GM21367 (cell line): Measurements from ENCODE around the gene SULT6B1.
A peak's percentile ranks its signal among the peaks of the same experiment; 100 is the strongest.
"Not testable (repeated sequence)": the region's sequence is repeated elsewhere in the genome, so short reads cannot be mapped to it uniquely, and the experiment has no call there.

Experiments used
- ATAC-seq: cut with Tn5 transposase; IDR thresholded peaks from one replicate; pipeline ENCODE4 v1.9.1; 2021; ENCODE audit not compliant: unreplicated experiment

The SULT6B1 gene, protein sequence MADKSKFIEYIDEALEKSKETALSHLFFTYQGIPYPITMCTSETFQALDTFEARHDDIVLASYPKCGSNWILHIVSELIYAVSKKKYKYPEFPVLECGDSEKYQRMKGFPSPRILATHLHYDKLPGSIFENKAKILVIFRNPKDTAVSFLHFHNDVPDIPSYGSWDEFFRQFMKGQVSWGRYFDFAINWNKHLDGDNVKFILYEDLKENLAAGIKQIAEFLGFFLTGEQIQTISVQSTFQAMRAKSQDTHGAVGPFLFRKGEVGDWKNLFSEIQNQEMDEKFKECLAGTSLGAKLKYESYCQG

DNA sequence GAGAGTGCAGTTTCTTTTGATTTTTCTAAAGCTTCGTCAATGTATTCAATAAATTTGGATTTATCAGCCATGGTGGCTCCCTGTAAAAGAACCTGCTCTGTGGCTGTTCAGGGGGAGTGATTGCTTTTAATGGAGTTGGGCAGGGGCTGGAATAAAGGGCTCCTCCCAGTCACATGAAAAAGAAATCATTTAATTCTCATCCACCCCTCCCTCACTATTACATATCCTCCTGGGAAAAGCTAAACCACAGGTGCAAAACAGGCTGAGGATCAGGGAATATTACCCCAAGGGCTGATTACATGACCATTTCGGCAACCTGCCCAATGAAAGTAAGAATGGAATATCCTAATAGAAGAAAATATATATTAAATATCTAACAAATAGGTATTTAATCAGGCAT, at the start of gene SULT6B1:
Gene SULT6B1 (minus strand): TSS at position 101 of the 400 bp plus-strand sequence. CDS start 30 bp downstream, at position 71.
- no peak for ATAC-seq

DNA sequence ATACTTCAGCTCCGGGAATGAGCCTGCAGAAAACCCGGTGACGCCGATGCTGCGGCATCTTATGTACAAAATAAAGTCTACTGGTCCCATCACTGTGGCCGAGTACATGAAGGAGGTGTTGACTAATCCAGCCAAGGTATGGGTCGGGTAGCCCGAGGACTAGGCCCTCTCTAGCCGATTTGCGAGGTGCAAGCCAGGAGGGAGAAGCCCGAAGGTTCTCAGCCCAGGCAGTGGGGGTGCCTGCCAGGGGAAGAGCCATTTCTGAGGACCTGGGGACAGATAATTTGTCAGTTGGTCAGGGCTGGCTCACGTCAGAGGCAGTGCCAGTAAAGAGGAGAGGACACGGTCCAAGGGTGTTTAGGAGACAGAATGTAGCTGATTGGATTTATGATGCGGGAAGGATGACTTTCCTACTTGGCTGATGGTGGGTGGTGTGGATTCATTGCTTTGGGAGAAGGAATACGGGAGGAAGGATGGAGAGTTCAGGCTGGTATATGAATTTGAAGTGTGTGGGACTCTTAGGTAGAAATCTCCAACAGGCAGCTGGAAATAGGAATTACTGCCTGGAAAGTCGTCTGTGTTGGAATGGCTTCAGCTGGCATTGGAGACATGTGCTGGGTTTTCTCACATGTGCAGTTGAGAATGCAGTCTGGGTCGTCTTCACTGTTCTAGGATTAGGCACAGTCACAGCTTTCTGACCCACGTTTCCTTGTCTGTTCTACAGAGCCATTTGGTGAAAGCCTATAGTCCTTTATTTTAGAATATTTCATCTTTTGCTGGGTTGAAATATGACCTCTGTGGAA, 43.9 kb upstream of the SULT6B1 start:
- ATAC-seq: no peak

DNA sequence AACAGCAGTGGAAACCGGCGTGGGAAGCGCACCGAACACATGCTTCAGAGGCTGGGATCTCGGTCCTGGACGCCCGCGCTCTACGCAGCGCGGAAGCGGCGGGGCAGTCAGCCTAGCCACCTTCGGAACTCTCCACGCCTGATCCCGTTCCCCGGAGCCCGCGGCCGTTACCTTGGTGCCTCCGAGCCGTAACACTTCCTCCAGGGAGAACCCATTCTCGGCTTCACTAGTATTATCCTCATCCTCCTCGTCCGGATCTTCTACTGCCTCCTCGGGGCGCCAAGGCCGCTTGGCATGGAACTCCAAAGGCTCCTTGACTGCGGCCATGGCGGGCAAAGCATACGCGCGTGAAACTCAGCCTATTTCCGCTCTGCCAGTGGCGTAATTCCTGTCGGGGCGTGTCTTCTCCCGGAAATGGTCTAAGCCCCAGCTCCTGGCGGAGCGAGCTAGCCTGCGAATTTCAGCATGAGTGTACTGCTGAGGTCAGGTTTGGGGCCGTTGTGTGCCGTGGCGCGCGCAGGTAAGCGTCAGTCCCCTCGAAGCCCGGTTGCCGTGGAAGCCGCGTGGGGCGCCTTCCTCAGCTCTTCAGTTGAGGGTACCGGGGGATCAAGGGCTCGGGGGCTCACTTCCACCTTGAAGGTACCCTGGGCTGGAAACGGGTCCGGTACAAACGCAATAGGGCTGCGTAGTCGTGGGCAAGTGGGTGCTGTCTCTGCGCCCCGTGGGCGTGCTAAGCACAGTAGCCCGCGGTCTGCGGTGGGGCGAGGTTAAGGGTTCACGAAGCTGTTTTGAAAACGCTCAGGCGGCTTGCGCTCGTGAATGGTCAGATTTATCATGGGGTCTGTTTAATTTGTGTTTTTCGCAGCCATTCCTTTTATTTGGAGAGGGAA, 43.0 kb upstream of the SULT6B1 start, which contains the start of the genes CEBPZ and NDUFAF7:
Gene CEBPZ (minus strand): TSS at position 356 of the 890 bp plus-strand sequence. CDS start 29 bp downstream, at position 327.
Gene NDUFAF7 (plus strand): TSS at position 418 of the 890 bp plus-strand sequence. CDS start 48 bp downstream, at position 466.
- peak; percentile 92 for ATAC-seq

DNA sequence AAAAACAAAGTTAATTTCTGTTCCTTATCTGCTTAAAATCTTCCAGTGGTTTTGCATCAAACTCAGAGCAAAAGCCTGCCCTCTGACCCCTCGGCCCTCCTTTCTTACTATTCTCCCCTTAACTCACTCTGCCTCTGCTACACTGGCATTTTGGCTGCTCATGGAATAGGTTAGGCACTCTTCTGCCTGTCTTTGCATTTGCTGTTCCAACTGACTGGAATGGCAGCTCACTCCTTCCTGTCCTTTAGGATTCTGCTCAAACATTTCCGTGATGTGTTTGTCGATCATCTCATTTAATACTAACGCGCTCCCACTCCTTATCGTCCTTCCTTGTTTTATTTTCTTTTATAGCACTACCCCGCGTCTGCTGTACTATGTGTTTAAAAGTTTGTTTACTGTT, 42.1 kb upstream of the SULT6B1 start:
- ATAC-seq: no peak

DNA sequence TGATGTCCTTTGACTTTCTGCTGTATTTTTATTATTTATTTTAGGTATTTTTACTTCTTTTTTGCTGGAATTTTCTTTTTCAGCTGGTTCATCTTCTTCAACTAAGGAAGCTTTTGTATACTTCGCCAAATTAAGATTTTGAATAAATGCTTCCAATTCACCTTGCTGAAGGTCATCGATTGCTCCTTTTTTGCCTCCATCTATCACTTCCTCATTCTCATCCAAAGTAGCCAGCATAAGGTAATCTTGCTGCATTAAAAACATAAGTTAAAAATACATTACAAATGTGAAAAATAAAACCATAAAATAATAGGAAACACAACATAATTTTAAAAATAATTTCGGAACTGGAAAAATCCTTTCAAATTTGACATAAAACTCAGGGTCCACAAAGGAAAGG, 40.3 kb upstream of the SULT6B1 start:
- no peak for ATAC-seq

DNA sequence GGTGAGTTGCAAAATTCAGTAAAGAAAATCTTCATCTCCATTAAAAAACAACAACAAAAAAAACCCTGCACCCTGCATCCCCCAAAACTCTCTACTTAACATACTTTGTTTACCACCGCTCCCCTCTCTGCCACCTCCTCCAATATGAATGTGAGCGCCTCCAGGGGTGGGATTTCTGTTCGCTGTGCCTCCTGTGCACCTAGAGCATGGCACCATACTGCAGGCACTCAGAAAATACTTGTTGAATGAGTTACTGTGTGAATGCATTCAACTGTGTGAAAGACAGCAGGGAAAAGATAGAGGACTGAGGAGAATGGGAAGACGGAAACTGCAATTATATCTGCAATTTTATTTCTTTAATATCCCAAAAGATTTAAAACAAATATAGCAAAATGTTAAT, 38.4 kb upstream of the SULT6B1 start:
- no peak for ATAC-seq

DNA sequence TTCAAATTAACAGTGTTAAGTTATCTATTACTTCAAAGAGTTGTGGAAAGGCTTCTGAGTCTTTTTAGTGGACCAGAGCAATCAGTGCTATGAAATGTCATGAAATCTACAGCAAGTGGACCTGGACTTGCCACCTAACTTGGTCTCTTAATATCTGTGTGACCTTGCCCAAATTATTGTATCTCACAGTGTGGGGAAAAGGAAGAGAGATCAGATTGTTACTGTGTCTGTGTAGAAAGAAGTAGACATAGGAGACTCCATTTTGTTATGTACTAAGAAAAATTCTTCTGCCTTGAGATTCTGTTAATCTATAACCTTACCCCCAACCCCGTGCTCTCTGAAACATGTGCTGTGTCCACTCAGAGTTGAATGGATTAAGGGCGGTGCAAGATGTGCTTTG, 36.7 kb upstream of the SULT6B1 start:
- ATAC-seq: not testable (repeated sequence)

DNA sequence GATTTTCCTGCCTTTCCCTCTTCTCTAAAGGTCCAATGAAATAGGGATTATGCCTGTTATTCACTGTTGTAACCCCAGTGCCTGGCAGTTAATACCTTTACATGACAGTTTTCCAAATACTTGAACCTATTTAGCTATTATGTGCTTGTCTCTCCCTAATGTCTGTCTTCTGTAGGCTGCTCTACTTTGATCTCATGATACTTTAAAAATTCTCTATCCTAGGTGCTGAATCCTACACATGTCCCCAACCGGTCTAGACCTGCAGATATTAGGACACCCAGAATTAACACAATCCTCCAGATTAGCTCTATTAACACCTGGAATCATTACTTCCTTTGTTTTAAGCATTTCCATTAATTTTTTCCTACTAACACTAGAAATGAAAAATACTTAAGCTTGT, 35.6 kb upstream of the SULT6B1 start:
- ATAC-seq: no peak

DNA sequence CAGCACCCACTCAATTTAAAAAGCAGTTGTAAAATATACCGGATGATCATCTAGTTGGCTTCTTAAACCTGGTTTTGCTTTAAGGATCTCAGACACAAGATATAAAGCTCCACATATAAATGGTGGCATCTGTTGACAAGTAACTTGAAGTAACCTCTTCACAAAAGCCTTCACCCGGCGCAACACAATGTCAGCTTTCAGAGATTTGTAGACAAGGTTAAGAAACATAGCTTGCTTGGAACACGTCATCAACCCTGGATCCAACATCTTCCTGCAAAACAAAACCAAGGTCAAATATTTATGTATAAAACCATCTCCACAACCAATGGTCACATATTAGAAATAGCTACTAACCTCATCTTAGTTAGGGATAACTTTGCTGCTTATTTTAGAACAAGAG, 34.7 kb upstream of the SULT6B1 start:
- no peak for ATAC-seq

DNA sequence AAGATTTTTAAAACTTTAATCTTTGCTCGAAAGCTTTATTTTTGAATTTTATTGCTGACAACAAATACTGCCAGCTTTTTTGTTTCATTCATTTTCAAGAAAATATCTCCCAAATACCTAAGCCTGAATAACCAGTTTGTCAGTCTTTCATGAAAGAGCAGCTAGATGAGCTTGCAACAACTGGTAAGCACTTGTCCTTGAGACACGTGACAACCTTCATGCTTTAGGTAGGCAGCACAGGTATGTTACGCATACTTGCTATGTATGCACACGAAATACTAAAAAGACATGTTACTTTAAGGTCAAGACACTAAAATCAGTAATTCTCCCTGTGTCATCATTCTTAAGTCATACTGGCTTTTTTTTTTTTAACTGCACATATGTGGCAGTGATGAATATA, 30.6 kb upstream of the SULT6B1 start:
- no peak for ATAC-seq

DNA sequence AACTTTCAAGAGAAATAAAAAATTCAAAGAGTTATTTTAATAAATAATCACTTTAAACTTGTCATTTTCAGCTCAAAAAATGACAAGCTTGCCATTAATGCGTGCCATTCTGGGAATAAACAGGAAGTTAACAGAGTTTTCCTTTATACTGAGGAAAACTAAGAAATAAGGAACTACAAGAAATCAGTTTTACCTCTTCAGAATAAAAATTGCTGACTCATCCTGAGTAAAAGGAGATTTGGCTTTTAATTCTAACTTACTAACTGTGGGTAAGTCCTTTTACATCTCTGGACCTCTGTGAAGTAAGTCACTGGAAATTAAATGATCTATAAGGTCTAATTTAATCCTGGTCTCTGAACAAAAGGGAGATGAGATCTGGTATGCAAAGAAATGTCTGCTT, 26.8 kb upstream of the SULT6B1 start:
- no peak for ATAC-seq

DNA sequence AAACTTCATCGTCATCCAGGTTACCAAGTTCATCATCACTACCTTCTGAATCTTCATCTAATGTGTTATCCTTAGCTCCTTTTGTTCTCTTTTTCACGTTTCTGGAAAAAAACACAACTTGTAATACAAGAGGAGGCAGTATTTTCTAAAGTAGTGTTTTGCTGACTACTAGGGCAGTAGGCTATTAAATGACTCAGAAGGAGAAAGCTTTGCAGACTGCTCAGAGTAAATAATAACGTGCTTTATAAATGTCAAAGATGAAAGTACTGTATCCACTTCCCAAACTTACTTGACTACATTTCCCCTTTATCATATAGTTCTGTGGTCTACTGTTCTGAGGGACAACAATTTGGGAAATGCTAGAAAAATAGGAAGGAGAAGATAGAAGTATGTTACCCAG, 23.5 kb upstream of the SULT6B1 start:
- no peak for ATAC-seq

DNA sequence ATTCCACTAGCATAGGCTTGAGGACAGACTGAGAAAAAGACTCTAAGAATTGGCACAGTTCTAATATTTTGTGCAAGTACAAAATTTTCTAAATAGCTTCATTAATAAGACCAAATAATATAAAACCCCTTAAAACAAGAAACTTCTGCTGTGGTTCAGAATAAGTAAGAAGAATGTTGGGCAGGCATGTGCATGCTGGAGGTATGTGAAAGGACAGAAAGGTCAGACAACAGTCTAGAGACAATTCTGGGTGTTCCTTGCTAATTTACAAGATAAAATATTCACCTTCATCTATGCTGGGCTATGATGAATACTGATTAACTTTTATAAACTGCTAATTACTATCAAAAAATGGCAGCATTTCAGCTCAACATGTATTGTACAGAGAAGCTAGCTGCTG, 22.7 kb upstream of the SULT6B1 start:
- ATAC-seq: no peak

DNA sequence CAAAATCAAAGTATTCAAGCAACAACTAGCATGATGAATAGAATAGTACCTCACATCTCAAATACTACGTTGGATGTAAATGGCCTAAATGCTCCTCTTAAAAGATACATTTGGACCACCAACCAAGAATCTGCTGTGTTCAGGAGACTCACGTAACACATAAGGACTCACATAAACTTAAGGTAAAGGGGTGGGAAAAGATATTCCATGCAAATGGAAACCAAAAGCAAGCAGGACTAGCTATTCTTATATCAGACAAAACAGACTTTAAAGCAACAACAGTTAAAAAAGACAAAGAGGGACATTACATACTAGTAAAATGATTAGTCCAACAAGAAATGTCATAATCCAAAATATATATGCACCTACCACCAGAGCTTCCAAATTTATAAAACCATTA, 18.3 kb upstream of the SULT6B1 start:
- ATAC-seq: not testable (repeated sequence)

DNA sequence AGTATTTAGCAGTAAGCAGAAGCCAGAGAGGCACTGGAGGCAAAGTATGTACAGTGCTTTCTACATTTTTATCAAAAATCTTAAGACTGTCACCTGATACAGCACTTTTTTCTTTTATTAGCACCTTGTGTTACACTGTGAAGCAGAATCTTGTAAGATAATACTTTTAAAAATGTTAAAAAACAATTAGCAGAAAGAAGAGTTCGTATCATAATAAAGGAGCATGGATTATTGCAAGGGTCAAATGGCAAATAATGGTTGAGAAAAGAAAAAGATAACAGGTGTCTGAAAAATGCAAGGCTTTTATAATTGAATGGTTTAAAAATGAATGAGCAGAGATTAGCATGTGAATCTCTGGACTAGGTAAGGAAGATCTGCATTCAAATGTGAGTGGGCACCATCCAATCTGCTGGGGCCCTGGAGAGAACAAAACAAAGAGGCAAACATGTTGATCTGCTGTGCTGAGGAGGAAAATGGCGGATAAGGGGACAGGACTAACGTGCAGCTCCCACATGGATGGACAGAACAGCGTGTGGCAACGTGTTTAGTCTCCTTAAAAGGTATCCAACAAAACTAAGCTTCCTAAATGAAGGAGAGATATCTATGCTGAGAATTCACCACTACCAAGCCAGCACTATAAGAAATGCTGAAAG, 17.3 kb upstream of the SULT6B1 start:
- ATAC-seq: no peak

DNA sequence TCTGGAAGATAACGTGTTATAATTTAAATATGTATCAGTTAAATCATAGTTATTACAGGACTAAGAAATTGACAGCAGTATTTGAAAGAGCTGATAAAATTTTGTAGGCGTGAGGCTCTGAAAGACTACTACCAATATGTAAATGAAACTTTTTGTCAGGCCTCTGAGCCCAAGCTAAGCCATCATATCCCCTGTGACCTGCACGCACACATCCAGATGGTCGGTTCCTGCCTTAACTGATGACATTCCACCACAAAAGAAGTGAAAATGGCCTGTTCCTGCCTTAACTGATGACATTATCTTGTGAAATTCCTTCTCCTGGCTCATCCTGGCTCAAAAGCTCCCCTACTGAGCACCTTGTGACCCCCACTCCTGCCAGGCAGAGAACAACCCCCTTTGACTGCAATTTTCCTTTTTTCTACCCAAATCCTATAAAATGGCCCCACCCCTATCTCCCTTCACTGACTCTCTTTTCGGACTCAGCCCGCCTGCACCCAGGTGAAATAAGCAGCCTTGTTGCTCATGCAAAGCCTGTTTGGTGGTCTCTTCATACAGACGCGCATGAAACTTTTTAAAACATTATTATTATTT, 16.7 kb upstream of the SULT6B1 start:
- not testable (repeated sequence) for ATAC-seq

DNA sequence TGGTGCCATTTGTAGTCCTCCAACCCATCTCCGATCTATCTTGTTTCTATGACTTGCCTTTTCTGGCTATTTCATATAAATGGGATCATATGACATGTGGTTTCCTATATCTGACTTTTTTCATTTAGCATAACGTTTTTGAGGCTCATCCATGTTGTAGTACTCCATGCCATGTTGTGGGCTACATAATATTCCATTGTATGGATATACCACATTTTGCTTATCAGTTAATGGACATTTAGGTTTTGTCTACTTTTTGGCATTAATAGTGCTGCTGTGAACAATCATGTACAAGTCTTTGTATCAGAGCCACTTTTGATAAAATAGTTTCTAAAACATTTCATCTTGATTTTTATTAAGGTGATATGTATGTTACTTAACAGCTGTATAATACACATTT, 15.2 kb upstream of the SULT6B1 start:
- ATAC-seq: no peak

DNA sequence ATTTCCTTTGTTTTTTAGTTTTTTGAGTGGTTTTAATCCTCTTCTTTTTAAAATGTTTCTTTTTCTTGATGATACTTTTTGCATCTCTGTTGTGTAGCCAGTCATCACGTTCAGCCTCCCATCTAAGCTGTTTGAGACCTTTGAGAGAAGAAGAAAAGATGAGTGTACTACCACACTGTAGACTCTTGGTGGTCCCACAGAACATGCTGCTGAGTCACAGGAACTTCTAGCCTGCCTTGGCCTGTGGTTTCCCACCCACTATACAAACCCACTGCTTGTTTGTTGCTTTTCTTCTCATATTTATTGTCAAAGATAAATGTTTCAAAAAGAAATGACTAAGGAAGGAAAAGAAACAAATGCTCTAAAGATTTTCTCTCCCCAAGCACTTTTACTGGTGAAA, 13.3 kb upstream of the SULT6B1 start:
- no peak for ATAC-seq

DNA sequence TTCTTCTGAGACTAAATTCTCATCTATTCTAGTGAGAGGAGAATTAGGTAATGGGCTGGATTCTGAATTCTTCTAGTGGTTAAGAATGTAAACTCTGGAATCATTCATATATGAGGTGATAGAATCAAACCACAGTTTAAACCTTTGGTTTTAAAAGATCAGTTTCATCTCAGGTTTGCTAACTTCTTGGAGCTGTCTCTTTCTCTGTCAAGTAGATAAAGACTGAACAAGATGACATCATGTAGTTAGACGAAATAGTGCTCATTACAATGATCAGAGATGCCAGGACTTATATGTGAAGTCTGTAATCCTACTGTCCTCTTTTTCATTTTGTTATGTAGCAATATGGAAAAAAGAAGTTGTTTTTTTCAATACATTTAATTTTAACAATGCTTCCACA, 12.7 kb upstream of the SULT6B1 start:
- ATAC-seq: no peak

DNA sequence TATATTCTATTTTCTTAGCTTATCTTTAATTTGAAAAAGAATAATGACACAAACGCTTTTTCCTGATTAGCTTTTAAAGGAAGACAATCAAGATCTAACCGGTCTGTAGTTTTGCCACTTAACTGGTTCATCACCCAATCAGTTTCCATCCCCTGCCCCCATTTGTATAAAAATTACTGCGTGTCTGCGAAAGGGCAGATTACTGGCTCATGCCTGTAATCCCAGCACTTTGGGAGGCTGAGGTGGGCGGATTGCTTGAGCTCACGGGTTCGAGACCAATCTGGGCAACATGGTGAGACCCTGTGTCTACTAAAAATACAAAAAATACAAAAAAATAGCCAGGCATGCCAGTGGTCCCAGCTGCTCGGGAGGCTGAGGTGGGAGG, 10.2 kb upstream of the SULT6B1 start:
- ATAC-seq: no peak
